Measurements from ENCODE around the gene BDH1. TPM values are rescaled to one million over a fixed set of nuclear protein-coding genes. Genes with fewer than 3 reads are reported as not detected.
A peak's percentile ranks its signal among the peaks of the same experiment; 100 is the strongest.

The BDH1 gene
- total and polyA plus RNA-seq, 2 of the 13 experiments (the other 11 are each of a cell fraction or from before 2014, with no cell fraction given), result 21.2 to 71.9 TPM

DNA sequence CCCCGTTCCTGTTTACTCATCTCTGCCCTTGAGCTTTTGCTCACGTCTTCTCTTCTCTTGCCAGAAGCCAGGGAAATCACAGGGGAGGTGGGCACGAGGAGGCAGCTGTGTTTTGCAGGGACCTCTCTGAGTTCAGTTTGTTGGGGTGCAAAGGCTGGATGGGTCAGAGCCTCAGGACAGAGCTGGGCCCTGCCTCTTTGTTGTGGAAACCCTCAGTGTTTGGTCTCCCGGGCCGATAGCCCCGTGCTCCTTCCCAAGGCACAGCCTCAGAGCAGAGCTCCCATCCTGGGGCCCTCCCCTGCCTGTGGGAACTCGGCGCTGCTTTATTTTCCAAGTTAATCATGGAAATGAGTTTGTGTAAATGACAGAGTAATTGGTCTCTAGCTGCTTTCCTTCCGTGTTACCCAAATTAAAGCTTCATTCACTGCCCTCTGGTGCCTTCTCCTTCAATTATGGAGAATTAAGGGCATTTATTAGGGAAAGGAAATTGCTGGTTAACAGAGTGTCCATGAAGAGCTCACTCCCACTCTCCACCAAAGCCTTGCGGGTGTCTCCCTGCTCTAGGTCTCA lies 40.9 kb downstream of the BDH1 start (continued):
- TF ChIP-seq IRX3 (CRISPR knock-in tag; IDR thresholded peaks at IDR 0.05; ENCODE audit: borderline replicate concordance, low read depth) (0 out of 2 replicates have a peak, but pooled peaks have one; percentile 19), PCBP2 (optimal IDR thresholded peaks at IDR 0.05; ENCODE audit: low read depth, low read length, poor library complexity, severe bottlenecking) (no peak), FOXA3 (CRISPR knock-in tag; IDR thresholded peaks at IDR 0.05) (peak; percentile 2; the same call in 1 of the 2 replicates), ZC3H13 (CRISPR knock-in tag; IDR thresholded peaks at IDR 0.05) (no peak), ZNF687 (CRISPR knock-in tag; IDR thresholded peaks at IDR 0.05) (peak; percentile 66; the same call in 1 of the 2 replicates), KLF11 (CRISPR knock-in tag; IDR thresholded peaks at IDR 0.05) (peak; percentile 15; the same call in 1 of the 2 replicates), PAX8 (CRISPR knock-in tag; IDR thresholded peaks at IDR 0.05; ENCODE audit: borderline replicate concordance) (no peak), ZNF883 (CRISPR knock-in tag; IDR thresholded peaks at IDR 0.05; ENCODE audit: not compliant biosample characterization) (no peak), ZBTB43 (CRISPR knock-in tag; conservative IDR thresholded peaks at IDR 0.05) (no peak), RAD51 (IDR thresholded peaks at IDR 0.05; ENCODE audit: borderline replicate concordance) (no peak)
- TF ChIP-seq, protein P1, sequence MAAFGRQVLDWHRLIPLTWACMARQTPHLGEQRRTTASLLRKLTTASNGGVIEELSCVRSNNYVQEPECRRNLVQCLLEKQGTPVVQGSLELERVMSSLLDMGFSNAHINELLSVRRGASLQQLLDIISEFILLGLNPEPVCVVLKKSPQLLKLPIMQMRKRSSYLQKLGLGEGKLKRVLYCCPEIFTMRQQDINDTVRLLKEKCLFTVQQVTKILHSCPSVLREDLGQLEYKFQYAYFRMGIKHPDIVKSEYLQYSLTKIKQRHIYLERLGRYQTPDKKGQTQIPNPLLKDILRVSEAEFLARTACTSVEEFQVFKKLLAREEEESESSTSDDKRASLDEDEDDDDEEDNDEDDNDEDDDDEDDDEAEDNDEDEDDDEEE (CRISPR knock-in tag; IDR thresholded peaks at IDR 0.05), result no peak
